GM12801 (cell line): ENCODE data around the gene ATP8A1.

Experiments
- CTCF ChIP-seq: IDR thresholded peaks from one replicate; pipeline ENCODE4 v1.5.1; 2011; ENCODE audit warnings: control low read depth; ENCODE audit not compliant: insufficient read length; ENCODE audit errors: extremely low read depth

Gene ATP8A1

GRCh38 chr4:42363614-42364013 is 293.3 kb downstream of the ATP8A1 start:
- TF ChIP-seq CTCF: no peak

GRCh38 chr4:42362591-42362990 is 294.3 kb downstream of the ATP8A1 start:
- TF ChIP-seq CTCF: no peak

GRCh38 chr4:42361456-42361855 is 295.4 kb downstream of the ATP8A1 start:
- no peak for TF ChIP-seq CTCF

- no peak for TF ChIP-seq CTCF
These were observed 296.6 kb downstream of the ATP8A1 start for GRCh38 chr4:42360256-42360669.

- TF ChIP-seq CTCF: no peak
These were observed 297.2 kb downstream of the ATP8A1 start for GRCh38 chr4:42359711-42360110.
